GM19328 (cell line): ENCODE measurements around the gene SLC29A1.

Experiments
- ATAC-seq: cut with Tn5 transposase; IDR thresholded peaks from one replicate; pipeline ENCODE4 v1.9.1; 2021; ENCODE audit warnings: mild to moderate bottlenecking, moderate library complexity; ENCODE audit not compliant: unreplicated experiment

Gene SLC29A1

DNA sequence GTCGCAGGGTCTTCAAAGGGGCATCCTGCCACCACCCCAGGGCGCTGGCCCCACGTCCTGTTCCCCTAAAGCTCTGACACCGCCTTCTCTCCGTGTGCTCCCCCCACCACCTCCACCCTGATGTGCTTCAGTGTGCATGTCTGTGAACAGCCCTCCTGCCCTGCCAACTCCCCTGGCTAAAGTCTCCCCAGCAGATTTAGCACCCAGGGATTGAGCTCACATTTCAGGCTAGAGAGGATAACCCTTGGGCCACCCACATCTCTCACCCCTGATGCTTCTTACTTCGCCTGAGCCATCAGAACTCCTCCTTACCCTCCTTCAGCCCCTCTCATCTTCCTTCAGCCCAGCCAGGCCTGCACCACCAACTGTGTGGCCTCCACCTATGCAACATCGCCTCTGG lies 54.4 kb downstream of the SLC29A1 start:
- ATAC-seq = no peak

DNA sequence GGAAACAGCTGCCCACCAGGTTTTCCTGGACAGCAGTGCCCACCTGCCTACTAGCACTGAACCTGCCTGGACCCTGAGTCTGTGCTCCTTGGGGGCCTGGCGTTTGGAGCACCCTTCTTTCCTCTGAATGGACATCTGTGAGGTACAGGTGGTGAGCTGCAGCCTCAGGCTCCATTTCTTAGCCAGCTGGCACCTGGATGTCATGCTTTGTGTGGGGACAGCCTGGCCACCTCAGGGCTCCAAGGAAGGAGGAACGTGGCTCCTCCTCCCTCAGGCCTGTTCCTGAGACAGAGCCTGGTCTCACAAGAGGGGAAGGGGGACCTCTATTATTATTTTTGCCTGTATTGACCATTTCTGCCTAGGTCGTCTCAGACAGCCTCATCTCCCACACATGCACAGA lies 54.9 kb downstream of the SLC29A1 start:
- ATAC-seq = no peak

DNA sequence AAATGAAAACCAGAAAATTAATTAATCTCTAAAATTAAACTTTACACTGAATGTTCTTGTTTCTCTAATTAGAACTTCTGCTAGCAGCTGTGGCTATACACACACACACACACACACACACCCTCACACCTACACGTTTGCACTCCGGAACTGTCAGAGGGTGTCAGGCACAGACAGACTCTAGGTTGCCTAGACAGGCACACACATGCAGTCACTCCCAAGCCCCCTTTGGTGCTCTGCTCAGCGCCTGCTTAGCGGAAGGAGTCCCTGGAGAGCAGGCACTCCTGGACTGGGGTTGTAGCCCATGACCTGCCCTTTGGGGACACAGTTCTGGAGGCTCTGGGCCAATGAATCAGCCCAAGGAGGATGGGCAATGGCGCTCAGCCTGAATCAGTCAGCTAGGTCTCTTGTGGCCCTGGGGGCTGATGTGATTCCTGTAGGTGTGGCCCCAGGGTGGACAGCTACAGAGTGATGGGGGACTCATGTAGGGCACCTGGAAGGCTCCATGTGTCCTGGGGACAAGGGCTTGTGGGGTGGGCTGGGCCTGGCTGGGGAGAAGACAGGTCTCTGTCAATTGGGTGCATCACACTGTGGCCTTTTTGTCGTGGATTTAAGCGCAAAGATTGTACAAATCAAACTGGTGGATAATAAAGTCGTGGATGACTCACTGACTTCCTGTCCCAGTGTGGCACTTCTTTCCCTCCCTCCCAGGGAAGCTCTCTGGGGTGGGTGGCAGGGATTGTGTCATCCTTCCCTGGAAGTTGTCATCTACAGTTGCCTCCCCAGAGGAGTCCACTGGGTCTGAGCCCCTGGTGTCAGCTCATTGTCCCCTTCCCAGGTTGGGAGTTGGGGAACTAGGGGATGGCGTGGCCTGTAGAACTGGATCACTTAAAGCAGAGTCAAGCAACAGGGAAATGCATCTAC lies 55.6 kb downstream of the SLC29A1 start:
- no peak for ATAC-seq
